Cerebellar cortex (tissue), 1 donor: Measurements from ENCODE around the gene SNCAIP.
A peak's percentile ranks its signal among the peaks of the same experiment; 100 is the strongest.
"Not testable (repeated sequence)": the region's sequence is repeated elsewhere in the genome, so short reads cannot be mapped to it uniquely, and the experiment has no call there.

Source experiments
- DNase-seq: peaks from one replicate; pipeline ENCODE4 v3.0.0-alpha.2; 2015; ENCODE audit warnings: low spot score

The SNCAIP gene

DNA sequence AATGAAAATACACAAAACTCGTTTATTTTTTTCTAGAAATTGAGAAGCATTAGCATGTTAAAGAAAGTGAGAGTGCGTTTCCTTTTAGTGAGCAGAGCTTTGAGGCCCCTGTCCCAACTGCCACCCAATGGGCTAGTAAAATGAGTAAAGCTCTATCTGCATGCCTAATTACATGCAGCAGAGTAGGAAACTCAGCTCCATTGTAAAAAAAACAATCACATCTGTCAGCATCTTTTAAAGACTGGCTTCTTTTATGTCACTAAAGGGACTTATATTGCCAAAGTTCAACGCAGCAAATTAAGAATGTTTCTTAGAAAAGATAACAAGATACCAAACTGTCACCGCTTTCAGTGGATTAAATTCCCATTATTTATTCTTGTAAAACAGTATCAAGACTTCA, 154.0 kb downstream of the SNCAIP start:
- no peak for DNase-seq

DNA sequence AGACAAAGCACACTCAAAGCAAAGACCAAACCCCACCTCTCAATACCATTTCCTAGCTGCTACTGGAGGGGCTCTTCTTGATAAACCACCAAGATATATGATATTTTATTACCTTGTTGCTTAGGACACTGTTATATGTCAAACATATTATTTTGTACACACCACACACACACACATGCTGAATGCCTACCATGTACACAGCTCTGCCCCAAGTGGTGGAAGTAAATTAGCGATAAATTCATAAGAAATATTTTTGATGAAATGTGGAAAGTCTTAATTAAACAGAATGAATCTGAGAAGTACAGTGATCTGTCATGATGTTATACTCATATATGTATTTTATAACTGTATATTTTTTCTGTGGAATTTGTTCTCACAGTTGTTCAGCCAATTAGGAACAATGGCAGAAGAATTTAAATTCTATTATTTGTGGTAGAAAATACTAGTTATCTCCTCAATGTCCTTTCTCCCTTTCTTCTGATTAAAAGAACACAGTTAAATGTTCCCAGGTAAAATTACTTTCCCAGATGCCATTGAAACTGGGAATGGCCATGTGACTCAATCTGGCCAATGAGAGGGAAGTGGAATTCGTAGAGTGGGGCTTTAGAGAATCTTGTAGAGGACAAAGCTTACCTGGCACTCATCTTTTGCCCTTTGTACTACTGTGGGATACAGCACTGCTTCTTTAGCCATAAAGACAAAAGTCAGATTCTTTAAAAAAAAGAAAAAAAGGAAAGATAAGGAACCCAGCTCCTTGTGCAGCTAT, 156.5 kb downstream of the SNCAIP start:
- DNase-seq, result no peak

DNA sequence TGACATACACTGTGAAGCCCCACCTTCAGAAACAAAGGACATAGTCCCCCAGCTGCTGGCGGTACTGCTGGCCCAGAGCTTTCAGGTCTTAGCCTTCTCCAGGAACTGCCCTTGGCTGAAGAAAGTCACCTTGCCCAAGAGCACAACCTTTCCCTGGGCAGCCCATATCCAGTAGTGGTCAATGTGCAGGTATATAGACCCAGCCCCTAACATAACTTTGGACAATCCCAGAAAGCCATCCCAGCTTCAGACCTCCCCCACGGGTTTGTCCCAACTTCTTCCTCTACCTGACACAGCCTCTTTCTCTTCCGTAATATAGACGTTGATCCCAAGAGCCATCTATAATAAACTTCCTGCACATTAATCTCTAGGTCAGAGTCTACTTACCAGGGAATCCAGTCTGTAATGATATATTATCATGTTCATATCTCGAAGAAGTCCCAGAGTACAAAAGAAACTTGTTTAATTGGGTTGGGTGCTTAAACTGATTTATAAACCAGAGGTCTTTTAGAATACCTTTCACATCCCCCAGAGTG, 157.4 kb downstream of the SNCAIP start:
- no peak for DNase-seq

DNA sequence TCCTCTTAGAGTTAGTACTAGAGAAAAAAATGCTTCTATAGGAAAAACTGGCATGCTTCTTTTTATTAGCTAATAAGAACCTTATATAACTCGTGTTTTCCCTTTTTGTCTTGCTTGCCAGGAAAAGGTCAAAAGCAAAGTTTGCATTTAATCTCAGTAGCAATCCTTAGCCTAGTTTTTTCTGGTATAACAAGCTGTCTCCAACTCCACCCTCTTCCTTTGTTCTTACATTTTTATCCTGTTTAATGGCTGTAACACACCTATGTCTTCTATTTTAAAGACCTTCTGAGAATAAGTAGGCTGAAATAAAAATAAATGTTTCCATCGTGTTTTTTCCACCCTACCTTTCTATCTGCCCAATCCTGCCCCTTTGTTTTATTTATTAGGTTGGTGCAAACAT, 158.3 kb downstream of the SNCAIP start:
- DNase-seq, result no peak

DNA sequence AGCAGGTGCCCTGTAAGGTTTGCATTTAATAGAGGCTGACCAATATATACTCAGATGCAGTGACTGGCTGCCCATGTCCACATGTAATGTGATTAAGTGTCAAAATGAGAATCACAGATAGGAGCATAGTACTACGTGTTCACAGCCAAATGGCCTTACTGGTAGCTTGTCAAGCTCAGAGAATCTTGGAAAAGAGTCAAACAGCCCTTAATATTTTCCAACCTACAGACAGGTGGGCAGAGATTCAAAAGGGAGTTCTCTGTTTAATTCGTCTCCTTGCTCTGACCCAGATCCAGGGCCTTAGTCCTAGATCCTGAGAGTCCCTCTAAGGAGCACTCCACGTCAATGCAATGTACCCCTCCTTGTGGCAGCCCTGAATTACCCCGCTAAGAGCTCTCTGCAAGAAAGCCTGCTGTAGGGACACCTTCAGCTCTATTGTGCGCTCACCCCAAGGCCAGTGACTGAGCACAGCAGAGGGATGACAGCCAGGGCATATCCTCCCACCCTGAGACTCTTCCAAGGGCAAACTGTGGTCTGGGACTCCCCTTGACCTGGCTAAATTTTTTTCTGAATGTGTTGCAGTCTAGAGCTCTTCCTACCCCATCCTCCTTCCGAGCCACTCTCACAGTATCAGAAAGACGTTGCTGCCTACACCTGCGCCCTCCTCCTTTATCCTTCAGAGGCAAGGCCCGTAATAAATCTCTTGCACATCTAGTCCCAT, 159.2 kb downstream of the SNCAIP start:
- DNase-seq, result peak; percentile 58

DNA sequence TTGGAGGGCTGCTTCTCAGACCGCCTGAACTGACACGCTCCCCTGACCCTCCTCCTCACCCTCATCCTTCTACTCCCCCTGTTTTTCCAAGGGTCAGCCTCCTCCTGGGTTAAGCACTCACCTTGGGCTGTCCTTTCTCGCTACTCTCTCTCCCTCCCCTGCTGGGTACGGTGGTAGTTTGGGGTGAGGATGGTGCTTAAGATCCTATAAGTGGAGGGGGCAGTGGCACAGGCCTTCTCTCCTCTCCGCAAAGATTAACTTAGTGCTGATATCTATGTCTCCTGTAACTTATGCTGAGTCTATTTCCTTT, 159.7 kb downstream of the SNCAIP start:
- DNase-seq, result no peak

DNA sequence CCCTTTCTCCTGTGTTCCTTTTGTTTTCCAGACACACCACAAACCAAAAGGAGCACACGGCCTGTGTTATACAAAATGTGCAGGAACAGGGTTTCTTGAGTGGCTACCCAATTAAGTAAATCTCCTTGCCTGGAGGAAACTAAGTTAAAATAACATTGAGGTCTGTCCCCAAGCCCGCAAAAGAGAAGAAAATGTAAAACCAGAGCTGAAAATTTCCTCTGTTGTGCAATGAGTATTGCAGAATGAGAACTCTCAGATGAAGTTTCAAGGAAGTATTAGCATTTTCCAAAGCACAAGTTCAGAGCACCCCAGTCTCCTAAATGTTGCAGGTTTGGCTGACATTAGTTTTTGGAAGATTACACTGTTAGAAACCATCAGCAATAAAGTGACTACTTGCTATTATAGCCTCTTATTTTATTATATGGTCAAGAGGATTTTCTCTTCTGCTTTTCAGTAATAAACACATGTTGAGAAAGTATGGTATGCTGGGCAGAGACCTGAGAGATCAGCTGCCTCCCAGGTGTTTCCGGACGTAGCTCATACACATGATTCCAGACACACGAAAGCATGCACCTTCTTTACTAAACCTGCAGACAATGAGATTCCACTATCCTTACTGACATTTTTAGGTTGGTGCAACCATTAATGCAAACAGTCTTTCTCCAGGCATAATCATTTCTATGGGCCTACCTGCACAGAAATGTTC, 161.3 kb downstream of the SNCAIP start:
- no peak for DNase-seq

DNA sequence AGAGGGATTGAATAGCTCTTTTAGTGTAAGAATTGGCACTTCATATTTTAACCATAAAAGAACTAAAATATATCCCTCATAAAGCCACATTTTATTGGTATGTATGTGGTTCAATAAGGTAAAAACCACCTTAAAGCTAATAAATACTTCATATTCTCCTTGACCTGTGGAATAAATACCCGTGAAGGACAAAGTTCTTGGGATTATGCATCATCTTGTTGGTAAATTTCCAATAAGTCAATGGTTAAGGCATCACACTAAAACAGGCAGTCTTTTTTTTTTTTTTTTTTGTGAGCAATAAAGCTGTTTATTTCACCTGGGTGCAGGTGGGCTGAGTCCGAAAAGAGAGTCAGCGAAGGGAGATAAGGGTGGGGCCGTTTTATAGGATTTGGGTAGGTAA, 161.9 kb downstream of the SNCAIP start:
- no peak for DNase-seq

DNA sequence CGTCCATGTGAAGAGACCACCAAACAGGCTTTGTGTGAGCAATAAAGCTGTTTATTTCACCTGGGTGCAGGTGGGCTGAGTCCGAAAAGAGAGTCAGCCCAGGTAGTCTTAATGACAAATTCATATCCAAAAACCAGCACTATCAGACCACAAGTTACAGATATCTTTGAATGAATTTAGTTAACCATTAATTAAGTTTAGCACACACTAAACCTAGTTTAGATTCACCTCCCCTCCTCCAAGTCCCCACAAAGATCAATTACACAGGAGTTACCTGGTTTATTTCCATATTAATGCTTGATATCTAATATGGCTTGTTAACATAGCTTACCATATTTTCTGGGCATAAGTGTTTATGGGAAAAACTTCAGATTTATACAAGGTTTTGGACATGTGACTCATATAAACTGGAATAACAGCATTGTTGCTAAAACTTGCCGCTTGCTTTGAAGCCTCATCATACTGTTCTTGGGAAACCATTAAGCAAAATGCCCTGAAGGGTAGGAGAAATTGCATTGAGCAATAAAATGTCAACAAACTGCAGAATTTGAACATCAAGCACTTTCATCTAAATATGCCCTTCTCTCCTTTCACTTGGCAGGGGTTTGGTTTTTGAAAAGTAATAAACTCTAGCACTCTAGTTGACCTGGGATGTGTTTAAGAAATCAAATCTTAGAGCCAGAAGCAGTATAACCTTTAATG, 166.9 kb downstream of the SNCAIP start:
- DNase-seq, result no peak

DNA sequence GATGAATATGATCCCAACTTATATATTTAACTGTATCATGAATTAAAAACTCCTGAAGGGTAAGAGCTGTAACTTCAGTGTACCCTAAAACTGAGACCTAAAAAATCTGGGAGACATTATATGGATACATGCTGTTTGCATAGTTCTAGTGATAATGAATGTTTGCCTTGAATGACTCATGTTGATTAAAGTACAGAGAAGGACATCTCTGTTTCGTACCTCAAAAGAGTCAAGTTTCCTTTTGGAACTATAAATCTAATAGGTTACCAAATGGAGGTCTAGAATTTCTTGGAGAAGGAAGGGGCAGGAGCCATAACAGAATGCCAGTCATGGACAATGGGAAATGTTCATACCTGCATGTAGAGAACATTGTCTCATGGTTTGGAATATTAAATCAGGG, 168.1 kb downstream of the SNCAIP start:
- no peak for DNase-seq

DNA sequence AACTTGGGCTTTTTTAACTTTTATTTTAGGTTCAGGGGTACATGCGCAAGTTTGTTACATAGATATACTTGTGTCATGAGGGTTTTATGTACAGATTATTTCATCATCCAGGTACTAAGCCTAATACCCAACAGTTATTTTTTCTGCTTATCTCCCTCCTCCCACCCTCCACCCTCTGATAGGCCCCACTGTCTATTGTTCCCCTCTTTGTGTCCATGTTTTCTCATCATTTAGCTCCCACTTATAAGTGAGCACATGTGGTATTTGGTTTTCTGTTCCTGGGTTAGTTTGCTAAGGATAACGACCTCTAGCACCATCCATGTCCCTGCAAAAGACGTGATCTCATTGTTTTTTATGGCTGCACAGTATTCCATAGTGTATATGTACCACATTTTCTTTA, 172.1 kb downstream of the SNCAIP start:
- DNase-seq, result no peak

DNA sequence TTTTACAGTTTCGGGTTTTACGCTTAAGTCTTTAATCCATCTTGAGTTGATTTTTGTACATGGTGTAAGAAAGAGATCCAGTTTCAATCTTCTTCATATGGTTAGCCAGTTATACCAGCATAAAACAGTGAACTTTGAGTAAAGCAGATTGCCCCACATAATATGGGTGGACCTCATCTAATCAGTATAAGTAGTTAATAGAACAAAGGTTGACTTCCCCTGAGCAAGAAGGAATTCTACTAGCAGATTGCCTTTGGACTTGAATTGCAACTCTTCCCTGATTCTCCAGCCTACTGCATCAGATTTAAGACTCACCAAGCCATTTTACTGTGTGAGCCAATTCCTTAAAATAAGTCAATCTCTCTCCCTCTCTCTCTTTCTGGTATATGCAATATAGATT, 173.2 kb downstream of the SNCAIP start:
- no peak for DNase-seq

DNA sequence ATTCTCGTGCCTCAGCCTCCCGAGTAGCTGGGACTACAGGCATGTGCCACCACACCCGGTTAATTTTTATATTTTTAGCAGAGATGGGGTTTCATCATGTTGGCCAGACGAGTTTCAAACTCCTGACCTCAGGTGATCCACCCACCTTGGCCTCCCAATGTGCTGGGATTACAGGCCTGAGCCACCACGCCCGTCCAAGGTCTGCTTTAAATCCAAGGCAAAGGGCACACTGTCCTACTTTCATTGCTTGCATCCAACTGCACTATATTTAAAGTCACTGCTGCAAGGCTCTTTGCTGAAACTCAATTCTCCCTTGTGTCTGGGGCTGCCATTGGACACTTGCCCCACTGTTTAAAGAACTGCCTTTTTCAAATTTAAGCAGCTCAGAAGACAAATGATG, 174.6 kb downstream of the SNCAIP start:
- not testable (repeated sequence) for DNase-seq

DNA sequence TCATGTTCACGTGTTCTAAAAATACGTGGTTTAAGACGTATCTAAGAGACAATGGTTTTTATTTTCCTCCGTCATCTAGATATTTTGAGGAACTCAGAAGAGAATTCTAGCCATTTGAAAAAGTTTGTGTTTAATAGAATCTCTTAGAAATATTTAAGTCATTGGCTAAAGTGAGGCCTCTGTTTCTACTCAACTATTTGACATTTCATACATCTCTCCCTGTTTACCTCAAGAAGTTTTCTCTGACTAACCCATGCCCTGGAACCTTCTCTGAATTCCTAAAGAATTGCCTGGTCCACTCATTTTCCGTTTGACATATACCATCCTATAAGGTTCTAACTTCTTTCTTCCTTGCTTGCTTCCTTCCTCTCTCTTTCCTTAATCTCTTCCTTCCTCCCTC, 178.7 kb downstream of the SNCAIP start:
- no peak for DNase-seq

DNA sequence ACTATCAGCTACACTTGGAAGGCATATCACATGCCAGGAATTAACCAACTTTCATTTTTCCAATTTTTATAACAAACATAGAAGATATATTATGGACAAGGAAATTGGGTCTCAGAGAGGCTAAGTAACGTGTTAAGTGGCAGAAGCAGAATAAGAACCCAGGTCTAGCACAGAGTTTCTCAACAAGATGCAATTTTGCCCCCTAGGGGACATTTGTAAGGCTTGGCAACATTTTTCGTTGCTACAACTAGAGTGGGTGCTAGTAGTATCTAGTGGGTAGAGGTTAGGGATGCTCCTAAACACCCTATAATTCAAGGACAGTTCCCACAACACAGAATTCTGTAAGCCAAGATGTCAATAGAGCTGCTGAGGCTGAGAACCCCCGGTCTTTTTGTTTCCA, 180.6 kb downstream of the SNCAIP start:
- no peak for DNase-seq

DNA sequence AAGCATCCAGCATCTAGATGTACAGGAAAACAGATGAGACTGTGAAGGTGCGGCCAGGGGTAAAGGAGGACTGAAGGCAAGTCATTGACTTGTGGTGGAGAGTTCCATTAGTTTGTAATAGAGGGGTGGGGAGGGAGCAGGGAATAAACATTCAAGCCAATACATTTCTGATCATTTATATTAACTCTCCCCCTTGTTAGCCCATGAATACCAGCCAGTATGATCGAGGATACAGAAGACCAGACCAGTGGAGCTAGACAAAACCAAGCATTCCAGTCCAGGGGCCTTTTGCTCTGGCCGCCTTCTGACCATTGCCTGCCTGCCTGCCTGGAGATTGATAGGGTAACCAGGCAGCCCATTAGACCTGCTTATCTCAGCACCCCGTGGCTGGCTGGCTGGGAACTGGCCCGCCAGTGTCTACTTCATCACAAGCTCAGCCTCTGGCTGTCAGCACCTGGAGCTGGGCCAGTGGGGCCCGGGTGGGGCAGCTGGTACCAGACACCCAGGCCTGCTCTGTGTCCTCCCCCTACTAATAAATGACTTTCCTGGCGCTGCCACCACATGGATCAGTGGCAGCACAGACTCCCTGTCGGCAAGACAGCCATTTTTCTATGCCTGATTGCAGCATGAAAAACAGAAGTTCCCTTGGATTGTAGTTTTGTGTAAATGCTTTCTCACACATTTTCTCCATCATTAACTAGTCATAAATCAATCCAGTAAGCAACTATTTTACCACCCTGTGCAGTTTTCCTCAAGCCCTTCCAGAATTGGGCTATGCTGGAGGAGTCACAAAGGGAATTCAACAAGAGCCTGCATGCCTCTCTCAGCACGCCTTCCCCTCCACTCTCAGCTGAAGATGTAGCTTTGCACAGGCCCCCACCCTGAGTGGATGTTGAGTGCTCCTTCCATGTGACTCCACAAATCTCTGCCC, 181.3 kb downstream of the SNCAIP start:
- DNase-seq, result no peak

DNA sequence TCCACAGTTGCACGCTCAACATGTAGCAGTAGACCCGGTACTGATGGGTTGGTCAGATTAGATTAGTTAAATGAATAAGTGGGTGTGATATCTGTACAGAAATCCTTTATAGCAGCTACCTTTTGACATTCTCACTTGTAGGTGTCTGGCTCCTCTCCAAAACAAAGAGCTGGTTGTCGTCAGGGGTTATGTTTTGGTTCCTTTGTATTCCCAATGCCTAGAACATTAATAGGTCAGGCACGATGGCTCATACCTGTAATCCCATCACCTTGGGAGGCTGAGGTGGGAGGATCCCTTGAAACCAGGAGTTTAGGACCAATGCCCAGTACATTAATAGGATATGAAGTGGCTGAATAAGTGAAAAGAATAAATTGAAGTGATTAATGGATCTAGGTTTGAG, 182.1 kb downstream of the SNCAIP start:
- no peak for DNase-seq

DNA sequence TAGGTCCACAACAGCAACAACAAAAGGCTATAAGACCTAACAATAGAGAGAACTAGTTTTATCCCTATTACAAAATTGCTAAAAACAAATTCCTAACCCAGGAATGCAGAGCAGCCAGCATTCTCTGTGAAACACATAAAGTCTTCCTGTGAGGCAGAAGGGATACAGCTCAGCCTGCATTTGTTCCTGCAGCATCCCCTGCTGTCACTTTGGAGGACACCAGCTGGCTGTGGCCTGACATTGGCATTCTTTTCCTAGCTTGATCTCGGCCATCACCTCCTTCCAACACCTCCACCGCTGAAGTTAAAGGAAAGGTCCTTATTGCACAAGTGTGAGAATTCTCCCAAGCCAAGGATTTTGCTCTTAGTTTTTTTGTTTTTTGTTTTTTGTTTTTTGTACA, 186.1 kb downstream of the SNCAIP start:
- peak; percentile 83 for DNase-seq

DNA sequence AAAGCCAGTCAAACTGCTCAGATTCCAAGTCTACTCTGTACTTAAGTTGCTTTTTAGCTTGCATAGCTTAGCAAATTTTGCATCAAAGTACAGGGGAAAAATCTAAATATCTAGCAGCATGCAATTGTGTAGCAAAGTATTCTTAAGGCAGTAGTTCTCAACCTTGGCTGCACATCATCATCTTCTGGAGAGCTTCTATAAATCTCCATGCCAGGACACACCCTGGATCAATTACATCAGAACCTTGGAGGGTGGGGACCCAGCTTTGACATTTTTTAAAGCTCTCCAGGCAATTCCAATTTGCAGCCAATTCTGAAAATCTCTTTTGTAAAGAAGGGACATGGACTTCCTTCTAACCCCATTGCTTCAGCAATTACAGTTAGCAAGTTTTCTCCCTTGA, 187.5 kb downstream of the SNCAIP start:
- no peak for DNase-seq

DNA sequence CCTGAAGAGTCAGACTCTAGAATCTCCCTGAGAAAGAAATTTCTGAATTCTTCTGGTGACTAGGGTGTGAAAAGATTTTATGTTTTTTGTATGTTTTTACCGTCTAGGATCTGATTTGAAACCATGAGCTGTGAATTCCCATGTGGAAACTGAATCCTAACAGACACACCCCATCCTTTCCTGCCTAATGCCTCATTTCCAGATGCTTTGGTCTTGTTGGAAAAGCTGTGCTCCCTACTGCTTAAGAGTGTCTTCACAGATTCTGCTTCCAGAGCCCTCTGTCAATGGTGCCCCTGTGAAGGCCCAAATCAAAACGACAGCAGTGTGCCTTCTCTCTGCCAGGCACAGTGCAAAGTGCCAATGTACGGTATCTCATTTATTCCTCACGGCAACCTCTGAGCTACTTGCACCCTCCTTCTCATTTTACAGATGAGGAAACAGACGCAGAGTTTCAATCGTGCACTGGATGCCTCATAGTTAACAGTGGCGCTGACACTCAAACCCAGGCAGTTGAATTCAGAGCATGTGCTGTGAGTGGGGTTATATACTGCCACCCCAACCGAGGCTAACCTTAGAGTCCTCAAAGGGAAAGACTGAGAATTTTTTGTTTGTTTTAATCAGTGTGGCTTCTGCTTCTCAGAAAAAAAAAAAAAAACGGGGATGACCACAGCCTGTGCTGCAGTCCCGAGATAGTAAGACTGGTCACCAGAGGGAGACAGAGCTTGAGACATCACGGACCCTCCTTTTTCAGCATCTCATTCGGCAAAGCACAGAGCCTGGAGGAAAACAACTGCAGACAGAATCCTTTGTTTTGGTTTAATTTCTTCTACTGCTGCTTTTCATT, 188.4 kb downstream of the SNCAIP start:
- peak; percentile 46 for DNase-seq

DNA sequence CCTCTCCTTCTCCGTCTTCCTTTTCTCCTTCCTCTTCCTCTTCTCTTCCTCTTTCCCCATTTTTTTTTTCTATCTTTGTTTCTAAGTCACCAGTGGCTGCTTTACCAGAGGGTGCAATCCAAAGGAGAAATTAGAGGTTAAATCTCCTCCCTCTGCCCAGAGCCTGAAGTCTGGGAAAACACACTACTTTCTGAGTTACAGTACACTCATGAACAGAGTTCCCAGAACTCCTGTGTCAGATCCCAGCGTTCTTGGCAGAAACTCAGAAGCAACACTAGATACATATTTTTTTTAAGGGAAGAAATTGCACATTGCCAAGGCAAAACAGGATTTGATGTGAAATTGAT, 189.0 kb downstream of the SNCAIP start:
- no peak for DNase-seq
